ENCODE data around the gene KDM2B.

GRCh38 chr12:121628037-121628436 is 47.2 kb upstream of the KDM2B start:
- TF ChIP-seq CTCF (IDR thresholded peaks at IDR 0.05; ENCODE audit: extremely low read depth in 1 of 2, insufficient read depth in 1 of 2, low read depth in 1 of 2, low read length in 2 of 2) (no peak), POLR2A (IDR thresholded peaks at IDR 0.05; ENCODE audit: low read depth, low read length) (no peak), POLR2AphosphoS5 (IDR thresholded peaks at IDR 0.05; ENCODE audit: insufficient read depth, low read depth, low read length) (no peak), FOS (IDR thresholded peaks at IDR 0.05; ENCODE audit: borderline replicate concordance, insufficient read depth, low read length) (no peak), EZH2 (IDR thresholded peaks at IDR 0.05; ENCODE audit: borderline replicate concordance, low read depth, low read length, severe bottlenecking) (no peak), MAX (IDR thresholded peaks at IDR 0.05; ENCODE audit: insufficient read depth, insufficient read length) (no peak), JUN (IDR thresholded peaks at IDR 0.05; ENCODE audit: borderline replicate concordance, insufficient read depth, insufficient read length, low read depth) (no peak), MYC (IDR thresholded peaks at IDR 0.05; ENCODE audit: low read depth, low read length) (no peak), GATA2 (IDR thresholded peaks at IDR 0.05; ENCODE audit: insufficient read depth, insufficient read length, low read depth, low read length) (no peak)
